Kidney (tissue), 14 donors: ENCODE data around the gene GALNT9. TPM values are rescaled to one million over a fixed set of nuclear protein-coding genes. Genes with fewer than 3 reads are reported as not detected.

Experiments used
- DNase-seq, 5 donors: peaks; one replicate each; pipeline ENCODE4 v3.0.0-alpha.2; 2013 to 2020
- FAIRE-seq: peaks from 2 replicates; lab custom pipeline; 2012; peaks lifted over from hg19 to GRCh38; lab: Jason Lieb, UNC
- H3K27ac ChIP-seq, 2 donors: one replicate each; pipeline ENCODE4 v1.7.0; 2013; ENCODE audit warnings: low read depth in 2 of 2, low read length in 2 of 2, inconsistent platforms in 1 of 2
- H3K27me3 ChIP-seq: one replicate; pipeline ENCODE4 v1.7.1; 2013; ENCODE audit warnings: low read length, inconsistent platforms; ENCODE audit not compliant: control insufficient read depth, insufficient read depth
- H3K36me3 ChIP-seq, 3 donors: one replicate each; pipeline versions ENCODE4 v1.7.0 to v1.7.1; 2013; ENCODE audit warnings: low read length in 3 of 3, control low read depth in 1 of 3, inconsistent platforms in 1 of 3; ENCODE audit not compliant: insufficient read depth in 3 of 3, control insufficient read depth in 2 of 3
- H3K4me1 ChIP-seq, 3 donors: one replicate each; pipeline versions ENCODE4 v1.7.0 to v1.7.1; 2013; ENCODE audit warnings: low read length in 3 of 3, inconsistent platforms in 1 of 3, low read depth in 1 of 3; ENCODE audit not compliant: control insufficient read depth in 2 of 3, insufficient read depth in 2 of 3
- H3K4me3 ChIP-seq, 3 donors: one replicate each; pipeline versions ENCODE4 v1.7.0 to v1.8.1; 2013; ENCODE audit warnings: low read length in 3 of 3, control low read depth in 1 of 3, inconsistent platforms in 1 of 3
- H3K9ac ChIP-seq, 3 donors: one replicate each; pipeline versions ENCODE4 v1.7.0 to v1.7.1; 2013; ENCODE audit warnings: low read length in 3 of 3, control low read depth in 1 of 3, inconsistent platforms in 1 of 3
- H3K9me3 ChIP-seq, 3 donors: one replicate each; pipeline versions ENCODE4 v1.7.0 to v1.7.1; 2013; ENCODE audit warnings: low read length in 3 of 3, control low read depth in 1 of 3, inconsistent platforms in 1 of 3; ENCODE audit not compliant: control insufficient read depth in 2 of 3, insufficient read depth in 1 of 3
- CTCF ChIP-seq: IDR thresholded peaks from 3 replicates; pipeline ENCODE4 v1.5.1; 2012; ENCODE audit warnings: mild to moderate bottlenecking, moderate library complexity, borderline replicate concordance; ENCODE audit not compliant: insufficient read depth; ENCODE audit errors: extremely low read depth
- intact Hi-C: fragments of 100-400 bp; cut with DNase I; formaldehyde crosslinking; loops from one replicate; pipeline ENCODE4 v1.11.1; 2022
- polyA plus RNA-seq: library from polyadenylated mRNA; stranded (reverse); fragments of 350-450 nt; fragmentation: Illumina TruSeq; extraction: RNeasy Lipid Tissue Mini Kit (QIAGEN cat#74804); gene quantifications from one replicate; pipeline ENCODE4 v1.2.3, GENCODE V29; 2014; ENCODE audit warnings: low read depth, low replicate concordance; ENCODE audit not compliant: insufficient read depth
- total RNA-seq: library from RNA; stranded (reverse); fragmentation: NEBNext Ultra II Directional; extraction: Animal tissue kit (Norgen Biotek cat#: 25700); gene quantifications from one replicate; pipeline ENCODE4 v1.2.1, GENCODE V29; 2021
- donor health status: control.
- donor health status: control.
- donor health status: control.
- donor health status: control.
- donor health status: control.
- donor health status: DM: yes; HTN: yes; CAD: no.
- donor health status: Normal renal cell carcinoma (clear cell type).

GALNT9 gene
- total and polyA plus RNA-seq, 2 donors from 2014 or later = 4.8 to 20.7 TPM

- H3K27me3 ChIP-seq = no peaks in the 10 kb centered on the region
- FAIRE-seq (no peak), DNase-seq (peak; percentile 71 to 88 (median 87))
These were observed 46.2 kb downstream of the GALNT9 start for GRCh38 chr12:132282950-132283771.

GRCh38 chr12:132282031-132282949, 47.1 kb downstream of the GALNT9 start:
- FAIRE-seq (no peak), DNase-seq (peak; percentile 71 to 84 (median 72))
- intact Hi-C loops = no loop called here
- H3K27me3 ChIP-seq = no peaks in the 10 kb centered on the region
- no peaks in the 10 kb centered on the region for H3K36me3 ChIP-seq
- H3K4me1 ChIP-seq = peaks cover 2 to 30% (median 16%) of the 10 kb centered on the region in 3 donors
- peak overlapping the region in 1 of 3 donors; percentile 59 for H3K4me3 ChIP-seq
- peak overlapping the region; percentile 64 to 88 for H3K27ac ChIP-seq
- no peaks in the 10 kb centered on the region for H3K9me3 ChIP-seq
- TF ChIP-seq CTCF = no peak
- peak overlapping the region in 1 of 3 donors; percentile 67 for H3K9ac ChIP-seq

More at GRCh38 chr12:132282950-132283771, 46.2 kb downstream of the GALNT9 start:
- no peaks in the 10 kb centered on the region for H3K9me3 ChIP-seq
- TF ChIP-seq CTCF = no peak
- H3K36me3 ChIP-seq = no peaks in the 10 kb centered on the region
- H3K4me3 ChIP-seq = peak overlapping the region in 1 of 3 donors; percentile 59
- H3K27ac ChIP-seq = peak overlapping the region; percentile 64 to 88
- intact Hi-C loops = no loop called here
- peaks cover 2 to 28% (median 12%) of the 10 kb centered on the region in 3 donors for H3K4me1 ChIP-seq
- peak overlapping the region in 2 of 3 donors; percentile 46 to 67 for H3K9ac ChIP-seq

- intact Hi-C loops = no loop called here
- Histone ChIP-seq H3K36me3 (no peaks in the 10 kb centered on the region), H3K4me3 (no peak overlapping the region), H3K27ac (no peak overlapping the region), H3K4me1 (peaks cover 7 to 34% (median 13%) of the 10 kb centered on the region in 3 donors), H3K9ac (no peak overlapping the region), H3K27me3 (no peaks in the 10 kb centered on the region), H3K9me3 (no peaks in the 10 kb centered on the region)
- no peak for TF ChIP-seq CTCF
- DNase-seq (peak in 1 of 5 donors; percentile 66), FAIRE-seq (no peak)
These were observed 48.4 kb downstream of the GALNT9 start for GRCh38 chr12:132281038-132281437.
